Spleen (tissue), 11 donors: ENCODE results near the gene RNF146. TPM values are rescaled to one million over a fixed set of nuclear protein-coding genes. Genes with fewer than 3 reads are reported as not detected.
"Not testable (repeated sequence)": the region's sequence is repeated elsewhere in the genome, so short reads cannot be mapped to it uniquely, and the experiment has no call there.

Experiments
- DNase-seq: peaks from one replicate; pipeline ENCODE4 v3.0.0-alpha.2; 2020
- H3K27ac ChIP-seq, 8 donors: fragments of 200-600 bp; sonication (generic) in 7 of 8; 1 replicate in 4 of 8; 2 replicates in 4 of 8; pipeline versions ENCODE4 v1.5.0 to v1.8.0; 2016 to 2021; ENCODE audit warnings: inconsistent platforms in 4 of 8, mild to moderate bottlenecking in 4 of 8, moderate library complexity in 1 of 8
- H3K27me3 ChIP-seq, 7 donors: fragments of 200-600 bp; sonication (generic) in 6 of 7; replicated peaks in 1 of 7; 1 replicate in 4 of 7; 2 replicates in 3 of 7; pipeline versions ENCODE4 v1.5.0 to v1.8.0; 2016 to 2021; ENCODE audit warnings: inconsistent platforms in 3 of 7, mild to moderate bottlenecking in 1 of 7
- H3K36me3 ChIP-seq, 6 donors: fragments of 200-600 bp; sonication (generic) in 5 of 6; 1 replicate in 4 of 6; 2 replicates in 2 of 6; pipeline versions ENCODE4 v1.5.0 to v1.8.0; 2016 to 2021; ENCODE audit warnings: inconsistent platforms in 2 of 6
- H3K4me1 ChIP-seq, 6 donors: fragments of 200-600 bp; sonication (generic) in 5 of 6; 1 replicate in 3 of 6; 2 replicates in 3 of 6; pipeline versions ENCODE4 v1.5.0 to v1.8.0; 2016 to 2021; ENCODE audit warnings: inconsistent platforms in 3 of 6
- H3K4me3 ChIP-seq, 8 donors: fragments of 200-600 bp; sonication (generic) in 7 of 8; 1 replicate in 4 of 8; 2 replicates in 4 of 8; pipeline versions ENCODE4 v1.5.0 to v1.8.0; 2016 to 2021; ENCODE audit warnings: inconsistent platforms in 4 of 8, mild to moderate bottlenecking in 4 of 8, moderate library complexity in 2 of 8
- H3K9me3 ChIP-seq, 8 donors: fragments of 200-600 bp; sonication (generic) in 7 of 8; 1 replicate in 4 of 8; 2 replicates in 4 of 8; pipeline versions ENCODE4 v1.5.0 to v1.8.0; 2016 to 2021; ENCODE audit warnings: inconsistent platforms in 4 of 8
- CTCF ChIP-seq, 11 experiments: fragments of 200-600 bp in 7 of 11; fragments of 450-650 bp in 4 of 11; sonication (generic) in 4 of 11; IDR thresholded peaks in 8 of 11; conservative IDR thresholded peaks in 3 of 11; 1 replicate in 7 of 11; 2 replicates in 4 of 11; pipeline versions ENCODE4 v1.4.0 to v1.8.0; 2016 to 2021; ENCODE audit warnings: antibody characterized with exemption in 11 of 11, inconsistent platforms in 4 of 11, mild to moderate bottlenecking in 1 of 11
- POLR2A ChIP-seq, 3 donors: fragments of 450-650 bp; IDR thresholded peaks; one replicate each; pipeline ENCODE4 v1.5.1; 2017; ENCODE audit warnings: antibody characterized with exemption in 3 of 3, mild to moderate bottlenecking in 1 of 3
- POLR2AphosphoS5 ChIP-seq, 3 donors: sonication (generic); formaldehyde crosslinking; IDR thresholded peaks; one replicate each; pipeline ENCODE4 v1.5.1; 2017; ENCODE audit warnings: antibody characterized with exemption in 3 of 3
- WGBS, 5 donors: extraction: QIAGEN DNeasy Blood & Tissue Kit in 3 of 5; methylation state at CpG; one replicate each; pipeline versions ENCODE4 v1.1.5 to v1.1.7; 2013 to 2018; 5-methylcytosine and 5-hydroxymethylcytosine counted together
- intact Hi-C: fragments of 100-400 bp; cut with DNase I; formaldehyde crosslinking; loops from one replicate; pipeline ENCODE4 v1.15.0; 2023; ENCODE audit warnings: low total_unique reads
- polyA plus RNA-seq, 3 donors: library from polyadenylated mRNA; stranded (reverse); fragments of 200-250 nt; gene quantifications; one replicate each; pipeline ENCODE4 v1.2.1, GENCODE V29; 2013
- total RNA-seq, 7 donors: library from RNA; depleted of rRNA in 3 of 7; stranded (reverse); fragments of >200 nt in 3 of 7; fragmentation: NEBNext Ultra II Directional in 4 of 7; extraction: Animal tissue kit (Norgen Biotek cat#: 25700) in 4 of 7; gene quantifications; one replicate each; pipeline versions ENCODE4 v1.1.0 to v1.2.1, GENCODE V29; 2016 to 2021
- donor health status: healthy with polysubstance abuse.
- donor health status: DM: no; HTN: no; CAD: no; lungs with moderate emphysema.
- donor health status: DM: no; HTN: no; CAD: no.
- donor health status: Bipolar disorder and iron deficiency.
- donor health status: healthy.
- donor health status: DM: no; HTN: no; CAD: no.
- donor health status: DM: yes; HTN: yes; CAD: no.

The RNF146 gene
- total and polyA plus RNA-seq, 10 donors = 31.5 to 125 (median 64.2) TPM

- no peak for DNase-seq
- TF ChIP-seq CTCF (IDR thresholded peaks at IDR 0.05 in 8 of 11, conservative IDR thresholded peaks at IDR 0.05 in 3 of 11) = no peak
- TF ChIP-seq POLR2AphosphoS5 (IDR thresholded peaks at IDR 0.05) = no peak
- no peak for TF ChIP-seq POLR2A (IDR thresholded peaks at IDR 0.05)
- no peak overlapping the region for H3K4me3 ChIP-seq
Observed at GRCh38 chr6:127222418-127222817, 44.2 kb upstream of the RNF146 start.

DNA sequence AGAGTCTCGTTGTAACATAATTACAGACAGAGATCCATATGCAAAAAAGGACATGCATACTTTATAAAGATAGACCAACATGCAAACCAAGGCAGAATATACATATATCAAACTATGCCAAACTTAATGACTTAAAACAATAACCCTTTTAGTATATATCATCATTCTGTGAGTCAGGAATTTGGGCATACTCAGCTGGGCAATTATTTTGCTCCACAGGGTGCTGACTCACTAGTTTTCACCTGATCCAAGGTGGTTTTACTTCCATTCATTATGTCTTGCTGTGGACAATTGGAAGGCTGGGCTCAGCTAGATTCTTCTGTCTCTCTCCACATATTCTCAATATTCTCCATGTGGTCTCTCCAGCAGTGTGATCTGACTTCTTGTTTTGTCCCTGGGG lies 41.2 kb upstream of the RNF146 start:
- DNase-seq = no peak
- no peaks in the 10 kb centered on the region for H3K36me3 ChIP-seq
- H3K27ac ChIP-seq = no peak overlapping the region
- H3K4me1 ChIP-seq = no peaks in the 10 kb centered on the region
- peaks cover 0 to 10% (median 0%) of the 10 kb centered on the region in 7 donors for H3K27me3 ChIP-seq
- TF ChIP-seq CTCF (IDR thresholded peaks at IDR 0.05 in 8 of 11, conservative IDR thresholded peaks at IDR 0.05 in 3 of 11) = no peak
- no peak for TF ChIP-seq POLR2A (IDR thresholded peaks at IDR 0.05)
- no peak for TF ChIP-seq POLR2AphosphoS5 (IDR thresholded peaks at IDR 0.05)
- H3K9me3 ChIP-seq = peaks cover 0 to 11% (median 5%) of the 10 kb centered on the region in 8 donors
- intact Hi-C loops = no loop called here
- 70 to 81% (median 77%) methylated on average over 1 of the region's 1 CpG for WGBS, 5 donors
- no peak overlapping the region for H3K4me3 ChIP-seq

More at GRCh38 chr6:127222418-127222817, 44.2 kb upstream of the RNF146 start:
- Histone ChIP-seq H3K9me3 (no peaks in the 10 kb centered on the region), H3K4me1 (no peaks in the 10 kb centered on the region), H3K27ac (no peak overlapping the region), H3K36me3 (no peaks in the 10 kb centered on the region), H3K27me3 (no peaks in the 10 kb centered on the region)
- WGBS, 5 donors = 20 to 52% (median 40%) methylated on average over 1 of the region's 1 CpG
- intact Hi-C loops = no loop called here

DNA sequence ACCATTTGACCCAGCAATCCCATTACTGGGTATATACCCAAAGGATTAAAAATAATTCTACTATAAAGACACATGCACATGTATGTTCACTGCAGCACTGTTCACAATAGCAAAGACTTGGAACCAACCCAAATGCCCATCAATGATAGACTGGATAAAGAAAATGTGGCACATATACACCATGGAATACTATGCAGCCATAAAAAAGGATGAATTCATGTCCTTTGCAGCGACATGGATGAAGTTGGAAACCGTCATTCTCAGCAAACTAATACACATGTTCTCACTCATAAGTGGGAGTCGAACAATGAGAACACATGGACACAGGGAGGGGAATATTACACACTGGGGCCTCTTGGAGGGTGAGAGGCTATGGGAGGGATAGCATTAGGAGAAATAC lies 32.8 kb upstream of the RNF146 start:
- H3K4me1 ChIP-seq, H3K36me3 ChIP-seq, H3K27me3 ChIP-seq, H3K27ac ChIP-seq, DNase-seq, intact Hi-C loops, H3K4me3 ChIP-seq: not testable (repeated sequence)
- 59 to 84% (median 72%) methylated on average over 3 of the region's 3 CpGs for WGBS, 5 donors
- H3K9me3 ChIP-seq = peaks cover 0 to 46% (median 37%) of the 10 kb centered on the region in 8 donors

DNA sequence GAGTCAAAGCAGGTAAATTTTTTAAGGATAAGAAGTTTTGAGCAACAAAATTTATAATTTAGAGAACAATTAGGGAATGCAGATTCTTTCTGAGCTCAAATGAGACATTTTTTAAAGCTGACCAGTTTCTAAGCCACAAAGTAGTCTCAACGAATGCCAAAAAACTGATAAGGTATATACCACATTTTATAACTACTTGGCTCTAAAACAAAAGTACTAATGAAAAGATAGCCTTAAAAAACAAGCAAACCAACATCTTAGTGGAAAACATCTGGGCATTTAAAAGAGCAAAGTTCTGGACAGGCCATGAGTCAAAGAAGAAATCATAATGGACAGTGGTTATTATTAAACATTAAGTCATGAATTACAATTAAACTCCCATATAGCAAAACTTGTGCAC lies 23.2 kb upstream of the RNF146 start:
- Histone ChIP-seq H3K4me1 (no peaks in the 10 kb centered on the region), H3K9me3 (no peaks in the 10 kb centered on the region), H3K27ac (no peak overlapping the region), H3K36me3 (no peaks in the 10 kb centered on the region), H3K4me3 (no peak overlapping the region), H3K27me3 (peaks cover 0 to 7% (median 0%) of the 10 kb centered on the region in 7 donors)
- no peak for DNase-seq
- WGBS, 5 donors = 75 to 92% (median 84%) methylated on average over 1 of the region's 1 CpG
- TF ChIP-seq CTCF (IDR thresholded peaks at IDR 0.05 in 8 of 11, conservative IDR thresholded peaks at IDR 0.05 in 3 of 11) (no peak), POLR2AphosphoS5 (IDR thresholded peaks at IDR 0.05) (no peak), POLR2A (IDR thresholded peaks at IDR 0.05) (no peak)
- intact Hi-C loops = no loop called here
